Stimulated activated CD4-positive, alpha-beta T cell treated with anti-CD3 and anti-CD28 coated beads, Interleukin-2, amount 100 ng/mL, for 4 hours (primary cell): ENCODE data around the gene SEMA4B.
A peak's percentile ranks its signal among the peaks of the same experiment; 100 is the strongest.
"Not testable (repeated sequence)": the region's sequence is repeated elsewhere in the genome, so short reads cannot be mapped to it uniquely, and the experiment has no call there.

Experiments used
- DNase-seq: peaks from one replicate; pipeline ENCODE4 v3.0.0-alpha.2; 2020; ENCODE audit warnings: low read depth

Gene SEMA4B

GRCh38 chr15:90184119-90184785 lies 16.9 kb upstream of the SEMA4B start:
- DNase-seq: peak; percentile 26

DNA sequence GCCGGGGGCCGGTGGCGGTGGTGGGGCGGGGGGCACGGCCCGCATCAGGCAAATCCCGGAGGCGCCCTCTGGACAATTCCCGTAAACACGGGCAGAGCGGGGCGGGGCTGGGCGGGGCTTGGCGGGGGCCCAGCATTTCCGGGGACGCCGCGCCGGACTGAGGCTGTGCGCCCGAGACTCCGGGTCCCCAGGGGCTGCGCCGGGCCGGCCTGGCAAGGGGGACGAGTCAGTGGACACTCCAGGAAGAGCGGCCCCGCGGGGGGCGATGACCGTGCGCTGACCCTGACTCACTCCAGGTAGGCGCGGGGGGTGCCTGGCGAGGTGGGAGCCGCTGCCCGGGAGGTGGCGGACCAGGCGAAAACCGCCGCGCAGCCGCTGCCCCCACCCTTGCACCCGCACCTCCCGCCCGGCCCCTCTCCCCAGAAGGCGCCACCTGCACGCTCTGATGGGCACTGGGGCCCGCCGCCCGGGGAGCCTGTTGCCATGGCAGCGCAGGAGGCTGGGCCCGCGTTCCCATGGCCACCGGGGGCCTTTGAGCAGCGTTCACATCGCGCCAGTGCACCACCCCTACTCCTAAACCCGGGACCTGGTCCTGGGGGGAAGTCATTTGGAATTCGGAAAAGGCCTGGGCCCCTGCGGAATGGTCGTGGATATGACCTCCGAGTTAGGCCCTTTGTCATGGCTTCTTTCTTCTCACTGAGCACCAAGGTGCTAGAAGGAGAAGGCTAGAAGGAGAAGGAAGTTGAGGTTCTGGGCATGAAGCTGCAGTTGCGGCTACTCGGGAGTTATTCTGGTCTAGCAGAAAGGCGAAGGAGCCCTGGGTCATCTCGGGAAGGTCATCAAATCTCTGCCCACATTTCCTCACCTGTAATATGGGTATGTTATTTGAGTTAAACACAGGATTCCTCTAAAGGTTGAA lies 16.1 kb upstream of the SEMA4B start:
- peak; percentile 12 for DNase-seq

- no peak for DNase-seq
Observed at GRCh38 chr15:90187257-90187868, 13.8 kb upstream of the SEMA4B start.

DNA sequence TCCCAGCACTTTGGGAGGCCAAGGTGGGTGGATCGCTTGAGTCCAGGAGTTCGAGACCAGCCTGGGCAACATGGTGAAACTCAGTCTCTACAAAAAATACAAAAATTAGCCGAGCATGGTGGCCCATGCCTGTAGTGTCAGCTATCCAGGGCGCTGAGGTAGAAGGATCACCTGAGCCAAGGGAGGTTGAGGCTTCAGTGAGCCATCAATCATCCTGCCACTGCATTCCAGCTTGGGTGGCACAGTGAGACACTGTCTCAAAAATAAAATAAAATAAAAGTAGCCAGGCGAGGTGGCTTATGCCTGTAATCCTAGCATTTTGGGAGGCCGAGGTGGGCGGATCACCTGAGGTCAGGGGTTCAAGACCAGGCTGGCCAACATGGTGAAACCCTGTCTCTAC lies 13.1 kb upstream of the SEMA4B start:
- not testable (repeated sequence) for DNase-seq

GRCh38 chr15:90188914-90189748 lies 12.0 kb upstream of the SEMA4B start:
- DNase-seq: no peak

- DNase-seq: no peak
Observed at GRCh38 chr15:90189781-90190467, 11.2 kb upstream of the SEMA4B start.

DNA sequence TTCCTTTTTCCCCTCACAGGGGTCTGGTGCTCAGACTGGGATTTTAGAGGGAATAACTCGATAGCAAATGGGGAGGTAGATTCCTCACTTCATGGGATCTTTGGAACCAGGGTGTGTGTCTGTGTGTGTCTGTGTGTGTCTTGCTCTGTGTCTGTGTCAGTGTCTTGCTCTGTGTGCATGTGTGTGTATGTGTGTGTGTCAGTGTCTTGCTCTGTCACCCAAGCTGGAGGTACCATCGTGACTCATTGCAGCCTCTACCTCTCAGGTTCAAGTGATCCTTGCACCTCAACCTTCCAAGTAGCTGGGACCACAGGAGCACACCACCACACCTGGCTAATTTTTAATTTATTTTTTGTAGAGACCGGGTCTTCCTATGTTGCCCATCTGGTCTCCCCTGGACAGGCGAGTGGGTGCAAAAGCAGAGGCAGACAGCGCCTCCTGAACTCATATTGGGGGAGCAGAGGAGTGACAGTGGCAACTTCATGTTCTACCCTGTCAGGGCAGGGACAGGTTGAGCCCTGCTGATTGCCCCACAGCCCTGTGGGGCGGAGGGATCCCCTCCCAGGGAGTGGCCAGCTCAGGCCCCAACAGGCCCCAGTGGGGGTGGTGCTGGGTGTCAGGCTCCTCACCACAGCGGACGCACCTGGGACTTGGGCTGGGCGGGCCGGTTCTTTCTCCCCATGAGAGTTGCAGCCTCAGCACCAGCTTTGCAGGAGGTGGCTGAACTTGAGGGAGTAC lies 10.4 kb upstream of the SEMA4B start:
- DNase-seq: no peak

DNA sequence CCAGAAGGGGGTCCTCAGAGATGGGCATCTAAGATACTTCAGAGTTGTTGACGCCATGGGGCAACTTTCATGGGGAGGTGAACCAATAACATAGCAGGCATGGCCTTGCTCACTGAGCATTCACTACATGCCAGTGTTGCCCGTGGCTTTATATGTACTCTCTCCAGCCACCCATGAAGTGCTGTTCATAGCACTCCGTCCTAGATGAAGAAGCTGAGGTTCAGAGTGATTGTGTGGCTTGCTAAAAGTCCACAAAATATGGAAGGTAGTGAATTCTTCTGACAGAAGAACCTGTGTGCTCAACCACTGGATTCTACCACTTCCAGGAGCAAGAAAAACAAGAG lies 9.8 kb upstream of the SEMA4B start:
- DNase-seq: no peak

- peak; percentile 3 for DNase-seq
Observed at GRCh38 chr15:90191794-90192509, 9.2 kb upstream of the SEMA4B start.

- DNase-seq: no peak
Observed at GRCh38 chr15:90192961-90193786, 8.0 kb upstream of the SEMA4B start.

DNA sequence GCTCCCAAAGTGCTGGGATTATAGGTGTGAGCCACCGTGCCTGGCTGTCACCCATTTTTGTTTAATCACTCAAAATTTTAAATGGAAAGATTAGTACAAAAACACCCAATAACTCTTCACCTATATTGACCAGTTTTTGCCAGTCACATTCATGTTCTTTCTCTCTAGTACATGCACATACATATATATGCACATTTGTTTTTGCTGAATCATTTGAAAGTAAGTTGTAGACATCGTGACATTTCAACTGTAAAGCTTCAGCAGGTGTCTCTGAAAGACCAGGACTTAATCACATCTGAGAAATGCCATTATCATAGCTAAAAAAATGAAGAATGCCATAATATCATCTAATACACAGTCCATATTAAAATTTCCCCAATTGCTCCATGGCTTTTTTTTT lies 6.5 kb upstream of the SEMA4B start:
- DNase-seq: no peak

- no peak for DNase-seq
Observed at GRCh38 chr15:90200534-90201129, 498 bp upstream of the SEMA4B start.

- DNase-seq: no peak
Observed at GRCh38 chr15:90201944-90202375, 830 bp downstream of the SEMA4B start.

GRCh38 chr15:90202929-90203328 lies 1.8 kb downstream of the SEMA4B start:
- no peak for DNase-seq

GRCh38 chr15:90203473-90203872 lies 2.3 kb downstream of the SEMA4B start:
- no peak for DNase-seq

- DNase-seq: no peak
Observed at GRCh38 chr15:90203922-90204321, 2.8 kb downstream of the SEMA4B start.

DNA sequence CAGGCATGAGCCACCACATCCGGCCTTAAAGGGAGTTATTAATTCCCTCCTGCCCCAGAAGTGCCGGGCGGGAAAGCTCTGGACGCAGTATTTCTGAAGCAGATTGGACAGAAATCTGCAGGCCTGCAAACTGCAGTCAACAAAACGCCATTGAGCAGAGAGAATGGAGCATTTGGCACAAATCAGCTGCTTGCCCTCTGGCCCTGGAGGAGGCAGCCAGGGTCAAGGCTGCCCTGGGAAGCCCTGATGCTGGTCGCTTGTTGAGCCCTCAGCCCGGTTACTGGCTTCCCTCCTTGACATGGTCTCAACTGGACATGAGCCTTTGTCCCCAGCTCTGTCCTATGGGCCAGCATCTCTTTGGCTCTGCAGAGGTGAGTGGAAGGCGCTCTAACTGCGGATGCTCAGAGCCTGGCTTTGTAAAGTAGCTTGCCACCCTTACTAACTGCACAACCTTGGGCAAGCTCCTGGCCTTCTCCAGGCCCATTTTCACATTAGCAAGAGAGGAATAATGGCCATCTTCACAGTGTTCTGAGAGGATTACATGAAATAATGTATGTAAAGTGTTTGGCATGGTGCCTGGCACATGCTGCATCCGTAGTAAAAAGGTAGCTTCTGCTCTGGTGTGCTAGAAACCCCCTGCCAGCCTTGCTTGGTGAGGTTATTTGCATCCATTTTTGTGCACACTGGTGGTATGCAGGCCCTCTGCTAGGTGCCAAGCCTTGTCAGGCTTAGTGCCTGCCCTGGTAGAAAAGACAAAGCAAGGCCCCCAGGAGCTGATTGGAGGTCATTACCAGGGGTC lies 4.1 kb downstream of the SEMA4B start:
- DNase-seq: no peak

GRCh38 chr15:90205886-90206285 lies 4.8 kb downstream of the SEMA4B start:
- no peak for DNase-seq
